BE2C (cell line): ENCODE measurements around the gene DUT.
"Not testable (repeated sequence)": the region's sequence is repeated elsewhere in the genome, so short reads cannot be mapped to it uniquely, and the experiment has no call there.

Experiments used
- DNase-seq: peaks from one replicate; pipeline ENCODE4 v3.0.0-alpha.2; 2020
- H3K27me3 ChIP-seq: fragments of 250-450 bp; sonication (Bioruptor Pico); 2 replicates; pipeline ENCODE4 v1.5.1; 2020; ENCODE audit warnings: mild to moderate bottlenecking
- H3K36me3 ChIP-seq: fragments of 250-450 bp; sonication (Bioruptor Pico); 2 replicates; pipeline ENCODE4 v1.5.1; 2020; ENCODE audit warnings: mild to moderate bottlenecking
- H3K4me1 ChIP-seq: fragments of 250-450 bp; sonication (Bioruptor Pico); 2 replicates; pipeline ENCODE4 v1.5.1; 2020
- H3K4me3 ChIP-seq: 2 replicates; pipeline ENCODE4 v1.5.1; 2011; ENCODE audit warnings: low read depth, low read length
- H3K9me3 ChIP-seq: fragments of 250-450 bp; sonication (Bioruptor Pico); 2 replicates; pipeline ENCODE4 v1.5.1; 2020
- TF ChIP-seq, protein P1 (sequence below): IDR thresholded peaks from 2 replicates; pipeline ENCODE4 v1.5.1; 2012; ENCODE audit warnings: mild to moderate bottlenecking, low read depth, low read length

The DUT gene

DNA sequence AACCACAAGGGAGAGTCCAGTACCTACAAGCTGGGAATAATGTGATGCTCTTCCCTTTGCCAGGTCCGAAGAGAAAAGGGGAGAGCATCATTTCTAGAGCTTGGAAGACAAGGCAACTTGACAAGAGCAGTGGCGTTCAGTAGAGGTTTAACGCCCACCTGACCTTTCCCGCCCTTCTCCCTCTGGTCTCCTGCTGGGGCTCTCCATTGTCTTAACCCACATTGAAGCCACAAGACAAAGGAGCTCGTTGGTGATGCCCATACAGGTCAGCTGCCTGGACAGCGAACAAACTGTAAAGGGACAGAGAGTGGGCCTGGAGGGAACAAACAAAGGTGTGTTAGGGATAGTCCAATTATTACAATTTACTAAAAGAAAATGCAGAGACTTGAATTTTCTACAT lies 13.1 kb upstream of the DUT start:
- H3K9me3 ChIP-seq = no peaks in the 10 kb centered on the region
- TF ChIP-seq, protein P1, sequence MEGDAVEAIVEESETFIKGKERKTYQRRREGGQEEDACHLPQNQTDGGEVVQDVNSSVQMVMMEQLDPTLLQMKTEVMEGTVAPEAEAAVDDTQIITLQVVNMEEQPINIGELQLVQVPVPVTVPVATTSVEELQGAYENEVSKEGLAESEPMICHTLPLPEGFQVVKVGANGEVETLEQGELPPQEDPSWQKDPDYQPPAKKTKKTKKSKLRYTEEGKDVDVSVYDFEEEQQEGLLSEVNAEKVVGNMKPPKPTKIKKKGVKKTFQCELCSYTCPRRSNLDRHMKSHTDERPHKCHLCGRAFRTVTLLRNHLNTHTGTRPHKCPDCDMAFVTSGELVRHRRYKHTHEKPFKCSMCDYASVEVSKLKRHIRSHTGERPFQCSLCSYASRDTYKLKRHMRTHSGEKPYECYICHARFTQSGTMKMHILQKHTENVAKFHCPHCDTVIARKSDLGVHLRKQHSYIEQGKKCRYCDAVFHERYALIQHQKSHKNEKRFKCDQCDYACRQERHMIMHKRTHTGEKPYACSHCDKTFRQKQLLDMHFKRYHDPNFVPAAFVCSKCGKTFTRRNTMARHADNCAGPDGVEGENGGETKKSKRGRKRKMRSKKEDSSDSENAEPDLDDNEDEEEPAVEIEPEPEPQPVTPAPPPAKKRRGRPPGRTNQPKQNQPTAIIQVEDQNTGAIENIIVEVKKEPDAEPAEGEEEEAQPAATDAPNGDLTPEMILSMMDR = no peak
- no peak overlapping the region for H3K4me3 ChIP-seq
- no peaks in the 10 kb centered on the region for H3K36me3 ChIP-seq
- no peaks in the 10 kb centered on the region for H3K4me1 ChIP-seq
- DNase-seq = no peak
- no peaks in the 10 kb centered on the region for H3K27me3 ChIP-seq

GRCh38 chr15:48323294-48323693 lies 7.9 kb upstream of the DUT start:
- Histone ChIP-seq H3K27me3 (no peaks in the 10 kb centered on the region), H3K9me3 (no peaks in the 10 kb centered on the region), H3K36me3 (no peaks in the 10 kb centered on the region), H3K4me1 (no peaks in the 10 kb centered on the region), H3K4me3 (no peak overlapping the region)
- DNase-seq = no peak
- TF ChIP-seq, protein P1 = no peak

DNA sequence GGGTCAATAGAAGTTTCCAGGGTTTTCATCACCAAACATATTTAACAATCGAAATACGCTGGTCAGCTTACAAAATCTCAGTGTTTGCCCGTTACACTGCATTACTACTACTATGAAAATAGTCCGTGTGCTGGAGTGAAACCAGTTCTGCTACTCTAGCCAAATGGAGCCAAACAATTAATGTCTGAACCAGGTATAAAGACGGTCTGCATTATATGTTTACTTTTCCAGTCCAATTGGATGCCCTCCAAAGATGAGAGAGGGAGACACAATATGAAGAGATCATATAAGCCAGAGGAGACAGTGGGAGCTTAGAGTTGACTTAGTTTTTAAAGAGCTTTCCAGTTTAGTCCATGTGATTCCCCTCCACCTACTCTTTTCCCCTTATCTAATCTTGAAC lies 6.3 kb upstream of the DUT start:
- TF ChIP-seq, protein P1 = no peak
- no peak for DNase-seq
- no peaks in the 10 kb centered on the region for H3K27me3 ChIP-seq
- H3K36me3 ChIP-seq = no peaks in the 10 kb centered on the region
- no peak overlapping the region for H3K4me3 ChIP-seq
- H3K4me1 ChIP-seq = no peaks in the 10 kb centered on the region
- H3K9me3 ChIP-seq = no peaks in the 10 kb centered on the region

DNA sequence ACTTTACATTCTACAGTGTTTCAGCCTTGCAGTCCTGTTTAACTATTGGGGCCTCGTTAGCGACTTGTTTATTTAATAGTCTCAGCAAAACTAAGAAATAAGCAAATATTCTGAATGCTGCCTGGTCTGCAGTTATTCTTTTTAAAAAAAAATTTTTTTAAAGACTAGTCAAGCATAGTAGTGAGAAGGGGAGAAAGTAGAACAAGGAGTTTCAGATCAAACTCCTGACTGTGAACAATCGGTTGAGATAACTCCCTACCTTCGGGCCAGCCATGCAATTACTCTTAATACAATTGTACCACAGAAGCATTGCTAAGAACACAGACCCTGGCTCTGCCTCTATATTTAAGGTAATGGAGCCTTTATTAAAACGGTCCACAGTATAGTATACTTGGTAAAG lies 5.8 kb upstream of the DUT start:
- Histone ChIP-seq H3K9me3 (no peaks in the 10 kb centered on the region), H3K27me3 (no peaks in the 10 kb centered on the region), H3K4me3 (no peak overlapping the region), H3K36me3 (no peaks in the 10 kb centered on the region), H3K4me1 (no peaks in the 10 kb centered on the region)
- TF ChIP-seq, protein P1 = no peak
- DNase-seq = no peak

GRCh38 chr15:48326180-48326579 lies 5.0 kb upstream of the DUT start:
- H3K4me3 ChIP-seq, H3K9me3 ChIP-seq, H3K4me1 ChIP-seq, H3K36me3 ChIP-seq, DNase-seq, H3K27me3 ChIP-seq: not testable (repeated sequence)

DNA sequence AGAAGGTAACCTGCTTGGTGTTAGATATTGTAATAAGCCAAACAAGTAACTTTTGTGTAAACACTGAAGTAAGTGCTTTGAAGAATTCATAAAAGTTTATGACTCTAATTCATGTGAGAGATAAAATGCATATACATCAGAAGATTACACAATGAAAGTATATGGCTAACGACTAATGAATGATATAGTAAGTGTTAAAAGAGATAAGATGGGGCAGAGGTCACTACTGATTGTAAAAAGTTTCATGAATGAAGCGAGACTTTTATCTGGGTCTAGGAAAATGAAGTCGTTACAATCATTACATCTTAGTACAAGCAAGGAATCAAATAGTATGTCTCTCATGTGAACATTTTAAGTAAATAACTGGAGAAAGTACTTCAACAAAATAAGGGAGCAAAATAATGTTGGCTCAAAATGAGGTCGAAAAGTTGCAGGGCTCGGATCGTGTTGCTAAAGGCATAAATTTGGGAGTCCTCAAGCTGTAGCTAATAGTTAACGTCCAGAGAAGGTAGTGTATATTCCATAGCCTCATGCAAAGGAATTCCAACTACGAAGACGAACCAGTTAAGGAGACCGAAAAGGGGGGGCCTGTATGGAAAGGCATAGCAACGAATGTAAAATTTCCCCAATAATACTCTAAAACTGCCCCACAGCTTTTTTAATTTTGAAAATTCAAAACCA lies 984 bp upstream of the DUT start:
- Histone ChIP-seq H3K4me1 (no peaks in the 10 kb centered on the region), H3K27me3 (no peaks in the 10 kb centered on the region), H3K36me3 (peaks cover 15% of the 10 kb centered on the region), H3K4me3 (peak overlapping the region; percentile 91), H3K9me3 (no peaks in the 10 kb centered on the region)
- DNase-seq = no peak
- TF ChIP-seq, protein P1 = no peak
